SW 1271 (cell line): Measurements from ENCODE around the gene ZNF516.

ENCODE experiments used
- DNase-seq, 2 experiments: peaks; one replicate each; lab custom pipeline; 2025; lab: John Stamatoyannopoulos, UW

The ZNF516 gene

GRCh38 chr18:76419811-76420210 lies 75.2 kb downstream of the ZNF516 start:
- no peak for DNase-seq

- no peak for DNase-seq
Observed at GRCh38 chr18:76416911-76417310, 78.1 kb downstream of the ZNF516 start.

GRCh38 chr18:76414936-76415621 lies 80.0 kb downstream of the ZNF516 start:
- DNase-seq: no peak

- DNase-seq: no peak
Observed at GRCh38 chr18:76412818-76413565, 82.0 kb downstream of the ZNF516 start.

- no peak for DNase-seq
Observed at GRCh38 chr18:76412010-76412817, 82.8 kb downstream of the ZNF516 start.

GRCh38 chr18:76410660-76411417 lies 84.2 kb downstream of the ZNF516 start:
- DNase-seq: no peak

GRCh38 chr18:76410033-76410432 lies 85.0 kb downstream of the ZNF516 start:
- no peak for DNase-seq

- DNase-seq: no peak
Observed at GRCh38 chr18:76408480-76409067, 86.5 kb downstream of the ZNF516 start.

GRCh38 chr18:76407681-76408080 lies 87.4 kb downstream of the ZNF516 start:
- DNase-seq: no peak

- no peak for DNase-seq
Observed at GRCh38 chr18:76406791-76407190, 88.3 kb downstream of the ZNF516 start.

- DNase-seq: peak in 1 of 2 experiments; percentile 58
Observed at GRCh38 chr18:76405681-76406356, 89.2 kb downstream of the ZNF516 start.

- DNase-seq: no peak
Observed at GRCh38 chr18:76405280-76405679, 89.8 kb downstream of the ZNF516 start.

GRCh38 chr18:76404345-76404831 lies 90.7 kb downstream of the ZNF516 start:
- no peak for DNase-seq

- no peak for DNase-seq
Observed at GRCh38 chr18:76402026-76402990, 92.7 kb downstream of the ZNF516 start.

GRCh38 chr18:76401498-76401897 lies 93.5 kb downstream of the ZNF516 start:
- DNase-seq: no peak

GRCh38 chr18:76399613-76400391 lies 95.2 kb downstream of the ZNF516 start:
- no peak for DNase-seq

GRCh38 chr18:76398896-76399612 lies 96.0 kb downstream of the ZNF516 start:
- peak in 1 of 2 experiments; percentile 48 for DNase-seq

GRCh38 chr18:76398295-76398694 lies 96.7 kb downstream of the ZNF516 start:
- DNase-seq: no peak
